Colon (tissue), 2 donors: ENCODE data around the gene ZDHHC24.

Source experiments
- FAIRE-seq: peaks from 2 replicates; lab custom pipeline; 2012; peaks lifted over from hg19 to GRCh38; lab: Jason Lieb, UNC
- donor health status: control.
- donor health status: control.

ZDHHC24 gene

GRCh38 chr11:66495401-66495854, 50.4 kb downstream of the ZDHHC24 start:
- no peak for FAIRE-seq

GRCh38 chr11:66494935-66495334, 50.9 kb downstream of the ZDHHC24 start:
- FAIRE-seq: no peak

- FAIRE-seq: no peak
These were observed 51.4 kb downstream of the ZDHHC24 start for GRCh38 chr11:66494458-66494857.

- no peak for FAIRE-seq
These were observed 52.7 kb downstream of the ZDHHC24 start for GRCh38 chr11:66493130-66493529.

GRCh38 chr11:66492161-66492865, 53.5 kb downstream of the ZDHHC24 start:
- no peak for FAIRE-seq

- FAIRE-seq: no peak
These were observed 54.4 kb downstream of the ZDHHC24 start for GRCh38 chr11:66491315-66491935.

- no peak for FAIRE-seq
These were observed 56.2 kb downstream of the ZDHHC24 start for GRCh38 chr11:66489636-66490035.

GRCh38 chr11:66488957-66489356, 56.9 kb downstream of the ZDHHC24 start:
- FAIRE-seq: no peak

GRCh38 chr11:66484806-66485380, 61.0 kb downstream of the ZDHHC24 start:
- no peak for FAIRE-seq

GRCh38 chr11:66480117-66480938, 65.5 kb downstream of the ZDHHC24 start, which contains the start of gene DPP3:
TSS of gene DPP3 (plus strand) at chr11:66480434. CDS start at chr11:66482201, 1,767 bp downstream.
- FAIRE-seq: no peak

- no peak for FAIRE-seq
These were observed 66.3 kb downstream of the ZDHHC24 start for GRCh38 chr11:66479394-66480116.

GRCh38 chr11:66478729-66479393, 67.0 kb downstream of the ZDHHC24 start:
- no peak for FAIRE-seq

GRCh38 chr11:66477263-66478201, 68.3 kb downstream of the ZDHHC24 start:
- no peak for FAIRE-seq

- FAIRE-seq: no peak
These were observed 69.0 kb downstream of the ZDHHC24 start for GRCh38 chr11:66476841-66477251.

GRCh38 chr11:66476173-66476840, 69.5 kb downstream of the ZDHHC24 start:
- FAIRE-seq: no peak

GRCh38 chr11:66475349-66476172, 70.3 kb downstream of the ZDHHC24 start:
- no peak for FAIRE-seq

GRCh38 chr11:66473608-66474515, 72.0 kb downstream of the ZDHHC24 start:
- no peak for FAIRE-seq
